Panc1 (cell line): Measurements from ENCODE around the gene ICA1.

Experiments used
- CTCF ChIP-seq: fragments of 450-650 bp; IDR thresholded peaks from 2 replicates; pipeline ENCODE4 v1.5.1; 2017; ENCODE audit warnings: mild to moderate bottlenecking
- POLR2AphosphoS5 ChIP-seq: IDR thresholded peaks from 2 replicates; pipeline ENCODE4 v1.6.1; 2012; ENCODE audit warnings: mild to moderate bottlenecking, low read depth, low read length, moderate library complexity
- SIN3A ChIP-seq: IDR thresholded peaks from 2 replicates; pipeline ENCODE4 v1.6.1; 2012; ENCODE audit warnings: low read depth, mild to moderate bottlenecking, low read length, moderate library complexity, borderline replicate concordance; ENCODE audit not compliant: insufficient read depth

GRCh38 chr7:8216334-8216690 is 45.7 kb downstream of the ICA1 start:
- TF ChIP-seq CTCF, result no peak
- no peak for TF ChIP-seq POLR2AphosphoS5
- TF ChIP-seq SIN3A, result no peak
